Islet precursor cell (in vitro differentiated cells): ENCODE measurements around the gene CTNNAL1.
"Not testable (repeated sequence)": the region's sequence is repeated elsewhere in the genome, so short reads cannot be mapped to it uniquely, and the experiment has no call there.

ENCODE experiments used
- DNase-seq: peaks from one replicate; pipeline ENCODE4 v3.0.0-alpha.2; 2018

Gene CTNNAL1

GRCh38 chr9:108921200-108921599, 92.1 kb downstream of the CTNNAL1 start:
- DNase-seq: no peak

DNA sequence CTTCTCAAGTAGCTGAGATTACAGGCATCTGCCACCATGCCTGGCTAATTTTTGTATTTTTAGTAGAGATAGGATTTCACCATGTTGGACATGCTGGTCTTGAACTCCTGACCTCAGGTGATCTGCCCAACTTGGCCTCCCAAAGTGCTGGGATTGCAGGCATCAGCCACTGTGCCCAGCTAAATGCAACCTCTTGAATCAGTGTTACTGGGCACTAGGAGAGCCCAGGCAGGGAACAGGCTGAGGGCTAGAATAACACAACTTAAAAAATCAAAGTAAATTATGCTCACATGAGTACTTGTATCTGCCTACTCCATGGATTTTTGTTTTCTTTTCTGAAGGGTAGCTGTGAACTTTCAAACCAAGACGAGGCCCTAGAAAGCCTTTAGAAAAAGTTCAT, 92.9 kb downstream of the CTNNAL1 start:
- not testable (repeated sequence) for DNase-seq

DNA sequence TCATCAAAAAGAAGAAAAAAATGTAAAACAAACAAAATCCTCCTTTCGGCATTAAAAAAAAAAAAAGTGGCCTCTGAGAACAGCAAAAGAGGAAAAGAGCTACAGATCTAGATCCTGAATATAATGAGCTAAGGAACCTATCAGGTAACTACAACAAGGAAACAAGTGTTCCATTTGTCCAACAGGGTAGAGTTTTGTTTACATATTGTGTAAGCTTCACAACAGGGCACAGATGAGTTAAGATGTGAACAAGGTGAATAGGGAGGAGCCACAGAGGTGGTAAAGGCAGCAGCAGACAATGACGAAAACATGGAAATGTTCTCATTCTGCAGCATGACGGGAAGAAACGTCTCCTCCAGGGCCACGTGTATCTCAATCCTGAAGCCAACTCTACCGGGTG, 93.8 kb downstream of the CTNNAL1 start:
- no peak for DNase-seq

GRCh38 chr9:108913391-108913790, 99.9 kb downstream of the CTNNAL1 start:
- no peak for DNase-seq

DNA sequence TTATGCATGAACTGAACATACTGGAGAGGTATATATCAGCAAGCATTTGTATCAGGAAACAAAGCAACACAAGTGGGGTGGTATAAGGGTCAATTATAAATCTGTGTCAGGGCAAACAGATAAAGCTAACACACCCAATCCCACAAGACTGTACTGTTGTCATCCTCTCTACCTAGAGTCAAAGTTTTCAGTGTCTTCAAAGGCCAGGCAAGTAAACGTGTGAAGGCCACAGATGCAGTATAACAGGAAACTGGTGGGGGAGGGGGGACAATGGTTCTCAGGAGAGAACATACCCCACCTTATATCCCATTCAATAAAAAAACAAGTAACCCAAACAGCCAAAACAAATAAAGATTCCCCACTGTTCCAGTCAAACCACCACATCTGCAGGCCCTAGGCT, 101.5 kb downstream of the CTNNAL1 start:
- no peak for DNase-seq

DNA sequence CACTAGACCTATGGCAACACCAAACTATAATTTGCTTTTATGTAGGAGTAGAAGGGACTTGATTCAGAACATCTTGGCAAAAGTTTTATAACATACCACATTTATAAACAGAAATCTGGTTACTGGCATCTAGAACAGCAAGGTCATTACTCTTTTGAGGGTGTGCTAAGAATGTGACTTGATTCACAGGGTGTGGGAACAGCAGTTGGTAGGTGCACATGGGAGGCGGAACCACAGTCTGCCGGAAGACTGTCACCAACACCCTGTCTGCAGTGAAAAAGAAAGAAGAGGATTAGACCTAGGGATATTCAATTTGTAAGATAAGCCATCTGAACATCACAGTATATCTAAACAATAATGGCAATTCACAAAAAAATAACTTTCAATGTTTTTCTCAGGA, 102.4 kb downstream of the CTNNAL1 start:
- no peak for DNase-seq

GRCh38 chr9:108910402-108910801, 102.9 kb downstream of the CTNNAL1 start:
- DNase-seq: no peak

DNA sequence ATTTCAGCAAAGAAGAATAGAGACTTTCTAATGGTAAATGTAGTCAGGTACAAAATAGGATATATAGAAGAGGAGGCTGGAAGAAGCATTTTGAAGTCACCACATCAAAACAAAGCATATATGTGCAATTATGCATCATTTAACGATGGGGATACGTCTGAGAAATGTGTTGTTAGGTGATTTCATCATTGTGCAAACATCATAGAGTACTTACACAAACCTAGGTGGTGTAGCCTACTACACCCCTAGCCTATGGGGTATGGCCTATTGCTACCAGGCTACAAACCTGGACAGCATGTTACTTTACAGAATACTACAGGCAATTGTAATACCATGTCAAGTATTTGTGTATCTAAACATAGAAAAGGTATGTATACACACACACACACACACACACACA, 107.8 kb downstream of the CTNNAL1 start:
- DNase-seq: no peak

GRCh38 chr9:108904161-108904560, 109.1 kb downstream of the CTNNAL1 start:
- no peak for DNase-seq

- DNase-seq: no peak
Observed at GRCh38 chr9:108903420-108904103, 109.7 kb downstream of the CTNNAL1 start.

DNA sequence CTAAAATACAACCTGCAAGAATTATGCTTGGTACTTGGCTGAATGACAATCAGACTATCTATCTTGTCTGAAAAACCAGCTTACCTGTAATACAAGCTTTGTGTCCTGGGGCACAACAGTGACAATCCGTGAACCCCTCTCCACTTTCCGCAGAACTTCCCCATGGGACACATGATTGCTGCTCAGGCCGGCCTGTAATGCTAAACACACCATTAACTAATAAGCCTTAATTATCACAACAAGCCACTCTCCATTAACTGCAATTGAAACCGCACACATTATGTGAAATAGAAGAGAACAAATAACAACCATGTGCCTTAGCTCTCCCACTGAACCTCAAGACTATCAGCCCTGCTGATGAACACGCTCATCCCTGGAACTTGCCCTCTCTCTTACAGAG, 113.1 kb downstream of the CTNNAL1 start:
- no peak for DNase-seq

GRCh38 chr9:108899023-108899695, 114.1 kb downstream of the CTNNAL1 start:
- not testable (repeated sequence) for DNase-seq

GRCh38 chr9:108897324-108898096, 115.8 kb downstream of the CTNNAL1 start:
- no peak for DNase-seq

- no peak for DNase-seq
Observed at GRCh38 chr9:108894225-108894997, 118.9 kb downstream of the CTNNAL1 start.
